HEK293 (cell line): ENCODE data around the gene ANO2.

Experiments
- CTCF ChIA-PET: fragments of 350-600 bp; formaldehyde crosslinking; extraction: SDS; loops from one replicate; lab custom pipeline; 2021; ENCODE audit warnings: antibody characterized with exemption; lab: Yijun Ruan, JAX
- POLR2A ChIA-PET: fragments of 300-600 bp; formaldehyde crosslinking; extraction: SDS; loops from one replicate; lab custom pipeline; 2020; ENCODE audit warnings: antibody characterized with exemption, inconsistent platforms; lab: Yijun Ruan, JAX
- H3K27ac ChIP-seq: fragments of 200-500 bp; sonication (Bioruptor generic); 2 replicates; pipeline ENCODE4 v1.5.1; 2014; ENCODE audit warnings: low read depth, low read length, control low read depth, inconsistent platforms; ENCODE audit errors: extremely low read depth
- H3K36me3 ChIP-seq, 2 experiments: fragments of 200-500 bp in 1 of 2; sonication (Bioruptor generic) in 1 of 2; 1 replicate in 1 of 2; 2 replicates in 1 of 2; pipeline ENCODE4 v1.5.1; 2014 to 2017; ENCODE audit warnings: inconsistent platforms in 2 of 2, low read length in 2 of 2; ENCODE audit not compliant: control insufficient read depth in 2 of 2, insufficient read depth in 1 of 2
- H3K4me1 ChIP-seq: fragments of 200-500 bp; sonication (Bioruptor generic); 2 replicates; pipeline ENCODE4 v1.5.1; 2014; ENCODE audit warnings: mild to moderate bottlenecking, low read length, inconsistent platforms; ENCODE audit not compliant: control insufficient read depth, insufficient read depth
- H3K4me3 ChIP-seq: 2 replicates; pipeline ENCODE4 v1.5.1; 2011; ENCODE audit warnings: low read depth, mild to moderate bottlenecking, control low read depth, low read length, moderate library complexity
- H3K9me3 ChIP-seq: fragments of 200-500 bp; sonication (Bioruptor generic); 2 replicates; pipeline ENCODE4 v1.5.1; 2014; ENCODE audit warnings: low read depth, low read length, inconsistent platforms; ENCODE audit not compliant: control insufficient read depth, insufficient read depth
- BCL11B ChIP-seq: fragments of 450-650 bp; formaldehyde crosslinking; IDR thresholded peaks from 2 replicates; pipeline ENCODE4 v1.5.1; 2016; ENCODE audit warnings: low read depth, missing biosample characterization, missing genetic modification characterization
- HOXA7 ChIP-seq: sonication (generic); formaldehyde crosslinking; IDR thresholded peaks from 2 replicates; pipeline ENCODE4 v1.8.1; 2022; ENCODE audit warnings: missing genetic modification reagents, borderline replicate concordance
- HOXC10 ChIP-seq: sonication (generic); formaldehyde crosslinking; IDR thresholded peaks from 2 replicates; pipeline ENCODE4 v1.8.1; 2023; ENCODE audit warnings: mild to moderate bottlenecking, missing genetic modification reagents
- OSR2 ChIP-seq: fragments of 450-650 bp; formaldehyde crosslinking; IDR thresholded peaks from 2 replicates; pipeline ENCODE4 v1.5.1; 2016; ENCODE audit warnings: missing biosample characterization, missing genetic modification characterization
- REPIN1 ChIP-seq: fragments of 450-650 bp; formaldehyde crosslinking; IDR thresholded peaks from 2 replicates; pipeline ENCODE4 v1.5.1; 2017; ENCODE audit warnings: missing biosample characterization, missing genetic modification characterization, low read depth
- ZBTB1 ChIP-seq: fragments of 450-650 bp; formaldehyde crosslinking; IDR thresholded peaks from 2 replicates; pipeline ENCODE4 v1.5.1; 2016; ENCODE audit warnings: missing biosample characterization, missing genetic modification characterization
- ZFP3 ChIP-seq: fragments of 450-650 bp; formaldehyde crosslinking; IDR thresholded peaks from 2 replicates; pipeline ENCODE4 v1.5.1; 2016; ENCODE audit warnings: low read depth, missing biosample characterization, missing genetic modification characterization
- ZFP37 ChIP-seq: fragments of 450-650 bp; formaldehyde crosslinking; IDR thresholded peaks from 2 replicates; pipeline ENCODE4 v1.5.1; 2016; ENCODE audit warnings: missing biosample characterization, missing genetic modification characterization
- ZFP69B ChIP-seq: fragments of 450-650 bp; formaldehyde crosslinking; IDR thresholded peaks from 2 replicates; pipeline ENCODE4 v1.5.1; 2016; ENCODE audit warnings: missing biosample characterization, missing genetic modification characterization
- ZIC2 ChIP-seq: fragments of 450-650 bp; formaldehyde crosslinking; IDR thresholded peaks from 2 replicates; pipeline ENCODE4 v1.5.1; 2016; ENCODE audit warnings: missing biosample characterization, missing genetic modification characterization
- ZNF10 ChIP-seq: fragments of 450-650 bp; formaldehyde crosslinking; IDR thresholded peaks from 2 replicates; pipeline ENCODE4 v1.5.1; 2017; ENCODE audit warnings: missing biosample characterization, missing genetic modification characterization
- ZNF174 ChIP-seq: fragments of 450-650 bp; formaldehyde crosslinking; IDR thresholded peaks from 2 replicates; pipeline ENCODE4 v1.5.0; 2017; ENCODE audit warnings: missing biosample characterization, mild to moderate bottlenecking, missing genetic modification characterization
- ZNF214 ChIP-seq: fragments of 450-650 bp; formaldehyde crosslinking; IDR thresholded peaks from 2 replicates; pipeline ENCODE4 v1.5.1; 2017; ENCODE audit warnings: missing biosample characterization, mild to moderate bottlenecking, missing genetic modification characterization, borderline replicate concordance
- ZNF302 ChIP-seq: fragments of 450-650 bp; formaldehyde crosslinking; IDR thresholded peaks from 2 replicates; pipeline ENCODE4 v1.5.1; 2016; ENCODE audit warnings: missing biosample characterization, missing genetic modification characterization, low read depth
- ZNF311 ChIP-seq: fragments of 450-650 bp; formaldehyde crosslinking; IDR thresholded peaks from 2 replicates; pipeline ENCODE4 v1.5.1; 2017; ENCODE audit warnings: missing biosample characterization, missing genetic modification characterization, borderline replicate concordance
- ZNF366 ChIP-seq: fragments of 450-650 bp; formaldehyde crosslinking; conservative IDR thresholded peaks from 2 replicates; pipeline ENCODE4 v1.5.1; 2016; ENCODE audit warnings: missing biosample characterization, missing genetic modification characterization
- ZNF473 ChIP-seq: fragments of 450-650 bp; formaldehyde crosslinking; IDR thresholded peaks from 2 replicates; pipeline ENCODE4 v1.5.1; 2017; ENCODE audit warnings: missing biosample characterization, missing genetic modification characterization
- ZNF510 ChIP-seq: fragments of 450-650 bp; formaldehyde crosslinking; IDR thresholded peaks from 2 replicates; pipeline ENCODE4 v1.5.1; 2018; ENCODE audit warnings: mild to moderate bottlenecking, missing genetic modification characterization, missing biosample characterization; ENCODE audit not compliant: insufficient replicate concordance
- ZNF530 ChIP-seq: fragments of 450-650 bp; formaldehyde crosslinking; IDR thresholded peaks from 2 replicates; pipeline ENCODE4 v1.5.1; 2016; ENCODE audit warnings: low read depth, missing biosample characterization, missing genetic modification characterization
- ZNF558 ChIP-seq: fragments of 450-650 bp; formaldehyde crosslinking; IDR thresholded peaks from 2 replicates; pipeline ENCODE4 v1.5.1; 2016; ENCODE audit warnings: missing biosample characterization, missing genetic modification characterization
- ZNF561 ChIP-seq: fragments of 450-650 bp; IDR thresholded peaks from 2 replicates; pipeline ENCODE4 v1.5.1; 2018; ENCODE audit warnings: missing biosample characterization, missing genetic modification characterization, borderline replicate concordance
- ZNF624 ChIP-seq: fragments of 450-650 bp; formaldehyde crosslinking; IDR thresholded peaks from 2 replicates; pipeline ENCODE4 v1.5.1; 2017; ENCODE audit warnings: missing biosample characterization, missing genetic modification characterization
- ZNF664 ChIP-seq: fragments of 450-650 bp; formaldehyde crosslinking; IDR thresholded peaks from 2 replicates; pipeline ENCODE4 v1.5.1; 2016; ENCODE audit warnings: missing biosample characterization, missing genetic modification characterization
- ZNF768 ChIP-seq: fragments of 450-650 bp; formaldehyde crosslinking; IDR thresholded peaks from 2 replicates; pipeline ENCODE4 v1.5.1; 2018; ENCODE audit warnings: missing biosample characterization, mild to moderate bottlenecking, missing genetic modification characterization
- ZNF785 ChIP-seq: fragments of 450-650 bp; formaldehyde crosslinking; IDR thresholded peaks from 2 replicates; pipeline ENCODE4 v1.5.1; 2016; ENCODE audit warnings: missing biosample characterization, missing genetic modification characterization
- ZNF837 ChIP-seq: fragments of 450-650 bp; formaldehyde crosslinking; IDR thresholded peaks from 2 replicates; pipeline ENCODE4 v1.5.1; 2016; ENCODE audit warnings: missing biosample characterization, missing genetic modification characterization
- TF ChIP-seq, protein P1 (sequence below): fragments of 450-650 bp; formaldehyde crosslinking; IDR thresholded peaks from 2 replicates; pipeline ENCODE4 v1.5.1; 2016; ENCODE audit warnings: missing biosample characterization, missing genetic modification characterization
- TF ChIP-seq, protein P2 (sequence below): fragments of 450-650 bp; formaldehyde crosslinking; IDR thresholded peaks from 2 replicates; pipeline ENCODE4 v1.5.1; 2017; ENCODE audit warnings: missing biosample characterization, missing genetic modification characterization
- TF ChIP-seq, protein P3 (sequence below): fragments of 450-650 bp; formaldehyde crosslinking; IDR thresholded peaks from 2 replicates; pipeline ENCODE4 v1.5.1; 2016; ENCODE audit warnings: missing biosample characterization, missing genetic modification characterization
- TF ChIP-seq, protein P4 (sequence below): fragments of 450-650 bp; formaldehyde crosslinking; IDR thresholded peaks from 2 replicates; pipeline ENCODE4 v1.5.1; 2016; ENCODE audit warnings: missing biosample characterization, missing genetic modification characterization, low read depth

Gene ANO2

DNA sequence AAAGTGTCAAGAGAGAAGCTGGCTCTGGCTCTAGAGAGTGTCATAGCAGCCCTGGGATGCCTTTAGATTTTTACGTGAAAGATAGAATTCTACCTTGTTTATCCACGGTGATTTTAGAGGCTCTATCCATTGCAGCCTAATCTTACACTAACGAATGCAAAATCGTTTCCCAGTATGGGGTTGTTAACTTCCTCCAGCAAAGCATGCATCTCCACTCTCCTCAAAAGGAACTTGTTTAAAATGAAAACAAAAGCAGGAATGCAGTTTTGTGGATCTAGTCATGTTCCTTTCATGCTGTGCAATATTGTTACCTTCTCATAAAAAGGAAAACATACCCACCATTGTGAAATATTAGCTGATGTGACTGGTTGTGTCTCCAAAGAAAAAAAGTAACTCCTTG is 88.4 kb downstream of the ANO2 start:
- ChIA-PET POLR2A (no interaction called here), CTCF (no interaction called here)
- no peak for TF ChIP-seq ZNF366 (tag by site-specific recombination)
- TF ChIP-seq, protein P1, sequence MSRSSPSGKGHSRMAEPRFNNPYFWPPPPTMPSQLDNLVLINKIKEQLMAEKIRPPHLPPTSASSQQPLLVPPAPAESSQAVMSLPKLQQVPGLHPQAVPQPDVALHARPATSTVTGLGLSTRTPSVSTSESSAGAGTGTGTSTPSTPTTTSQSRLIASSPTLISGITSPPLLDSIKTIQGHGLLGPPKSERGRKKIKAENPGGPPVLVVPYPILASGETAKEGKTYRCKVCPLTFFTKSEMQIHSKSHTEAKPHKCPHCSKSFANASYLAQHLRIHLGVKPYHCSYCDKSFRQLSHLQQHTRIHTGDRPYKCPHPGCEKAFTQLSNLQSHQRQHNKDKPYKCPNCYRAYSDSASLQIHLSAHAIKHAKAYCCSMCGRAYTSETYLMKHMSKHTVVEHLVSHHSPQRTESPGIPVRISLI (tag by site-specific recombination), result no peak
- TF ChIP-seq HOXA7 (CRISPR knock-in tag), result no peak
- TF ChIP-seq, protein P2, sequence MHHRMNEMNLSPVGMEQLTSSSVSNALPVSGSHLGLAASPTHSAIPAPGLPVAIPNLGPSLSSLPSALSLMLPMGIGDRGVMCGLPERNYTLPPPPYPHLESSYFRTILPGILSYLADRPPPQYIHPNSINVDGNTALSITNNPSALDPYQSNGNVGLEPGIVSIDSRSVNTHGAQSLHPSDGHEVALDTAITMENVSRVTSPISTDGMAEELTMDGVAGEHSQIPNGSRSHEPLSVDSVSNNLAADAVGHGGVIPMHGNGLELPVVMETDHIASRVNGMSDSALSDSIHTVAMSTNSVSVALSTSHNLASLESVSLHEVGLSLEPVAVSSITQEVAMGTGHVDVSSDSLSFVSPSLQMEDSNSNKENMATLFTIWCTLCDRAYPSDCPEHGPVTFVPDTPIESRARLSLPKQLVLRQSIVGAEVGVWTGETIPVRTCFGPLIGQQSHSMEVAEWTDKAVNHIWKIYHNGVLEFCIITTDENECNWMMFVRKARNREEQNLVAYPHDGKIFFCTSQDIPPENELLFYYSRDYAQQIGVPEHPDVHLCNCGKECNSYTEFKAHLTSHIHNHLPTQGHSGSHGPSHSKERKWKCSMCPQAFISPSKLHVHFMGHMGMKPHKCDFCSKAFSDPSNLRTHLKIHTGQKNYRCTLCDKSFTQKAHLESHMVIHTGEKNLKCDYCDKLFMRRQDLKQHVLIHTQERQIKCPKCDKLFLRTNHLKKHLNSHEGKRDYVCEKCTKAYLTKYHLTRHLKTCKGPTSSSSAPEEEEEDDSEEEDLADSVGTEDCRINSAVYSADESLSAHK (tag by site-specific recombination), result no peak
- no peak for TF ChIP-seq ZNF473 (tag by site-specific recombination)
- no peak for TF ChIP-seq ZIC2
- TF ChIP-seq ZNF558 (tag by site-specific recombination), result no peak
- TF ChIP-seq ZNF302 (tag by site-specific recombination), result no peak
- TF ChIP-seq, protein P3, sequence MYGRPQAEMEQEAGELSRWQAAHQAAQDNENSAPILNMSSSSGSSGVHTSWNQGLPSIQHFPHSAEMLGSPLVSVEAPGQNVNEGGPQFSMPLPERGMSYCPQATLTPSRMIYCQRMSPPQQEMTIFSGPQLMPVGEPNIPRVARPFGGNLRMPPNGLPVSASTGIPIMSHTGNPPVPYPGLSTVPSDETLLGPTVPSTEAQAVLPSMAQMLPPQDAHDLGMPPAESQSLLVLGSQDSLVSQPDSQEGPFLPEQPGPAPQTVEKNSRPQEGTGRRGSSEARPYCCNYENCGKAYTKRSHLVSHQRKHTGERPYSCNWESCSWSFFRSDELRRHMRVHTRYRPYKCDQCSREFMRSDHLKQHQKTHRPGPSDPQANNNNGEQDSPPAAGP (tag by site-specific recombination), result no peak
- TF ChIP-seq ZNF664, result no peak
- no peaks in the 10 kb centered on the region for H3K9me3 ChIP-seq
- no peak overlapping the region for H3K4me3 ChIP-seq
- H3K27ac ChIP-seq, result no peak overlapping the region
- no peaks in the 10 kb centered on the region for H3K36me3 ChIP-seq
- H3K4me1 ChIP-seq, result no peaks in the 10 kb centered on the region

DNA sequence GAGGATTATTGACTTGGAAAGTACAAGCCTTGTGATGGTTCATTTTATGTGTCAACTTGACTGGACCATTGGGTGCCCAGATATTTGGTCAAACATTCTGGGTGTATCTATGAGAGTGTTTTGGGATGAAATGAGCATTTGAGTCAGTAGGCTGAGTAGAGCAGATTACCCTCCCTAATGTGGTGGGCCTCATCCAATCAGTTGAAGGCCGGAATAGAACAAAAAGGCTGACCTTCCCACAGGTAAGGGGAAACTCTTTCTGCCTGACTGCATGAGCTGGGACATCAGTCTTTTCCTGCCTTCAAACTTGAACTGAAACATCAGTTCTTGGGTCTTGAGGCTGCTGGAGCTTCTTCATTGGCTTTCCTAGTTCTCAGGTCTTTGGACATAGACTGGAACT is 98.1 kb downstream of the ANO2 start:
- Histone ChIP-seq H3K4me3 (no peak overlapping the region), H3K36me3 (no peaks in the 10 kb centered on the region), H3K9me3 (no peaks in the 10 kb centered on the region), H3K27ac (no peak overlapping the region), H3K4me1 (no peaks in the 10 kb centered on the region)
- ChIA-PET POLR2A (no interaction called here), CTCF (no interaction called here)
- TF ChIP-seq OSR2 (tag by site-specific recombination) (no peak), ZNF837 (tag by site-specific recombination) (no peak), ZNF10 (tag by site-specific recombination) (peak; percentile 97)

DNA sequence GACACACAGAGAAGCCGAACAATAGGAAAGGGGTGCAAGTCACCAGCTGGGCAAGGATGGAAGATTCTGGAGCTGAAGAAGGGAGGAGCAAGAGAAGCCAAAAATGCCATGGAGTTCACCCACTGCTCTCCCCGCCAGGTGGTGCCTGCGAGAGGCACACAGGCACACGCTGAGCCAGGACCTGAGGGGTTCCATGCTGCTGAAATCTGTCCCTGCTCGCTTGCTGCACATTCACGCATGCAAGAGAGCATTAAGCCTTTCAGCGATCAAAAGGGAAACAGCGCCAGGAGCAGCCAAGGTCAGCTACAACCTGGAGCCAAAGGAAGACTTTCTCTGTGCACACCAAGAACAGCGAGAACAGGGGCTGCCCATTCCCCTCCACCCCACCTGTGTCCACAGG is 104.1 kb downstream of the ANO2 start:
- Histone ChIP-seq H3K9me3 (no peaks in the 10 kb centered on the region), H3K4me3 (no peak overlapping the region), H3K4me1 (no peaks in the 10 kb centered on the region), H3K36me3 (no peaks in the 10 kb centered on the region), H3K27ac (no peak overlapping the region)
- ChIA-PET POLR2A (no interaction called here), CTCF (no interaction called here)
- TF ChIP-seq ZFP37 (tag by site-specific recombination) (no peak), ZFP69B (tag by site-specific recombination) (no peak), ZNF311 (tag by site-specific recombination) (no peak), ZBTB1 (tag by site-specific recombination) (no peak), HOXC10 (CRISPR knock-in tag) (no peak), REPIN1 (tag by site-specific recombination) (no peak), BCL11B (no peak), ZNF624 (tag by site-specific recombination) (no peak), ZNF214 (tag by site-specific recombination) (no peak), ZNF174 (tag by site-specific recombination) (no peak), ZNF561 (no peak), ZNF510 (no peak), ZNF768 (tag by site-specific recombination) (no peak), ZNF530 (no peak), ZNF785 (tag by site-specific recombination) (no peak), ZFP3 (no peak)
- TF ChIP-seq, protein P4, sequence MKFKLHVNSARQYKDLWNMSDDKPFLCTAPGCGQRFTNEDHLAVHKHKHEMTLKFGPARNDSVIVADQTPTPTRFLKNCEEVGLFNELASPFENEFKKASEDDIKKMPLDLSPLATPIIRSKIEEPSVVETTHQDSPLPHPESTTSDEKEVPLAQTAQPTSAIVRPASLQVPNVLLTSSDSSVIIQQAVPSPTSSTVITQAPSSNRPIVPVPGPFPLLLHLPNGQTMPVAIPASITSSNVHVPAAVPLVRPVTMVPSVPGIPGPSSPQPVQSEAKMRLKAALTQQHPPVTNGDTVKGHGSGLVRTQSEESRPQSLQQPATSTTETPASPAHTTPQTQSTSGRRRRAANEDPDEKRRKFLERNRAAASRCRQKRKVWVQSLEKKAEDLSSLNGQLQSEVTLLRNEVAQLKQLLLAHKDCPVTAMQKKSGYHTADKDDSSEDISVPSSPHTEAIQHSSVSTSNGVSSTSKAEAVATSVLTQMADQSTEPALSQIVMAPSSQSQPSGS (tag by site-specific recombination), result no peak
